Posterior vena cava (tissue), 2 donors: ENCODE measurements around the gene PDPR. TPM values are rescaled to one million over a fixed set of nuclear protein-coding genes. Genes with fewer than 3 reads are reported as not detected.
"Not testable (repeated sequence)": the region's sequence is repeated elsewhere in the genome, so short reads cannot be mapped to it uniquely, and the experiment has no call there.

Experiments used
- DNase-seq: peaks from one replicate; pipeline ENCODE4 v3.0.0-alpha.2; 2020; ENCODE audit warnings: low spot score
- intact Hi-C, 2 donors: fragments of 100-400 bp; cut with DNase I; formaldehyde crosslinking; loops; one replicate each; pipeline versions ENCODE4 v1.14.1 to v1.14.2; 2022 to 2023
- total RNA-seq, 2 donors: library from RNA; stranded (reverse); fragmentation: NEBNext Ultra II Directional; extraction: Animal tissue kit (Norgen Biotek cat#: 25700); gene quantifications; one replicate each; pipeline ENCODE4 v1.2.1, GENCODE V29; 2021
- donor health status: DM: yes; HTN: yes; CAD: no.
- donor health status: DM: yes; HTN: yes; CAD: no.

Gene PDPR
- total RNA-seq, 2 donors from 2014 or later, result 26.0 to 28.8 TPM

DNA sequence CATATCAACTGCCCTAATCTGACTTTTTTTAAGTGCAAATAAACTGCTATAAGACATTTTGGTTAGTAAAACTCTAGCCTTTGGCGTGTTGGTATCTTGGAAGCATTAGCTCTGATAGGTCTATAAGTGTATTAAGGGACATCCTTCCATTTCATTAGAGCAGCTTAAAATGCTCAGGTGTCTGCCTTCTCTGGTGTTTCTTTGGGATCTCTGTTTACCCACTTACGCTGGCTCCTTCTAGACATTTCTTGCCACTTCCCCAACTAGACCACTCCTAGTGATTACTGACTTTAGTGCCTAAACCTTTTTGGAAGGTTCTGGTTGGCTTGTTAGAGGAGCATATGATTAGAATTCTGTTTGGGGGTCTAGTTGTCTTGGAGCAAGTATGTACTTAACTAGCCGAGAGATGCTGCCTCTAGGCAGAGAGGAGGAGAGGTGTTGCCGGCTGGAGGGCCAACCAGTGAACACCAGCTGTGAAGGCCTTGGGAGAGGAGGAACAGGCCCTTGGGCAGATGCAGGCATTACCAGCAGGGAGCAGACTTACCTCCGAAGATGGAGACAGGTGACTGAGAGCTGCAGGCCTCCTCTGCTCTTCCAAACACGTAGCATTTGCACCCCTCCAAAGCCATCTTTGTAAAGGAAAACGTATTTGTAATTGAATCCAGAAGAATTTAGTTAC lies 44.3 kb downstream of the PDPR start:
- intact Hi-C loops, result no loop called here
- DNase-seq, result peak; percentile 82

DNA sequence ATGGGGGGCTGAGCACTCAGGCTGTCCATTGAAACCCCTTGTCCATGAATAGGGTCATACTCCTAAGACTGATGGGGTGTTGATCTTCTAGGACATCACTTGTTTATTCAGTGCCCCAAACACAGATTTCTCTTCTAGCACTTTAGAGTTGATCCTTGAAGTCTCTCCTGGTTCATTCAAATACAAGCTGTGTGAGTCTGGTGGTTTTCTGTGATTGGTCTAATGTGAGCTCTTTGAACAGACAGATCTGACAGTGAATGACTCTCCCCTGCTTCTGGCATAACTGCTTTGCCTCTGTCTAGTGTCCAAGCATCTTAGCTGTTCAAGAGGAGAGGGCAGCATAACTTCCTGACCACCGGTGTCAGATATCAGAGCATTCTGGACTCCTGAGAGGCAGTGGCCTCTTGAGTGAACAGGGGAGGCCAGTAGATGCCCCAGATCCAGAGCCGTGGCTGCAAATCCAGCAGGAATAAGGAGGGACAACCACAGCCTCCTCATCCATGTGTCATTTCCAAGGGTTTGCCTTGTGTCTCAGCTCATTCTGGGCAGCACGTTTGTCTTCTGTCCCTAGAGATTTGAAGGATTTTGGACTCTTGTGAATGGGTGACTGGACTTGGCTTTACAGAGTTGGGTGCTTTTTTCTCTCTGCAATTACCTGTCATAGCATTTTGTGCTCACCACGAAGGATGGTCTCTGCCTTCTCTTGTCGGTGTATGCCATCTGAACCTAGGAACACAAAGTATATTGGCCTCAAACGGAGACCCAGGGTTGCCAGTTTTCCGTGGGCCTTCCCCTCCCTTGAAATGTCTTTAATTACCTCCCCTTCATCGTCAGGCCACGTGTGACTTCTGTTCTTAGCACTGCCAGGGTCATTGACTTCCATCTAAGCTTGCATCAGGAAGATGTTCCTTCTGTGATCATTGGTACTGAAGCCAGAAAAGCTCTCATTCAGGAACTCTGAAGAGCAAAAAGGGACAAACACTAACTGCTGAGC lies 45.5 kb downstream of the PDPR start:
- intact Hi-C loops, result no loop called here
- DNase-seq, result peak; percentile 68

- peak; percentile 75 for DNase-seq
Measured at GRCh38 chr16:70160388-70160787, 46.3 kb downstream of the PDPR start.

DNA sequence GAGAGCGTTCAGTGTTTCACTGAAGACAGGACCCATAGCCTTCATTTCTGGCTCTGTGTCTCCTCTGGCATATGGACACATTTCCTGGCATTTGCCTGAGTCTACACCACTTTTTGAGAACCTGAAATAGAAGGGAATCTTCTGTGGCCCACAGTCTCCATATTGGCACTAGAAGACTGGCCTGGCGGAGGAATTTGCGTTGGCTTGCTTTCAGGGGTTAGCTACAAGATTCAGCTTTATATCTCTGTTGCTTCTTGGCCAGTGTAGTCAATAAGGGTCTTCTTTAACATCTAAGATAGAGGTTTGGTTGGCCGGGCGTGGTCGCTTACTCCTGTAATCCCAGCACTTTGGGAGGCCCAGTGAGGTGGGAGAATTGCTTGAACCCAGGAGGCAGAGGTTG lies 46.7 kb downstream of the PDPR start:
- peak; percentile 76 for DNase-seq
- intact Hi-C loops, result no loop called here

More at GRCh38 chr16:70160388-70160787, 46.3 kb downstream of the PDPR start:
- intact Hi-C loops, result no loop called here

DNA sequence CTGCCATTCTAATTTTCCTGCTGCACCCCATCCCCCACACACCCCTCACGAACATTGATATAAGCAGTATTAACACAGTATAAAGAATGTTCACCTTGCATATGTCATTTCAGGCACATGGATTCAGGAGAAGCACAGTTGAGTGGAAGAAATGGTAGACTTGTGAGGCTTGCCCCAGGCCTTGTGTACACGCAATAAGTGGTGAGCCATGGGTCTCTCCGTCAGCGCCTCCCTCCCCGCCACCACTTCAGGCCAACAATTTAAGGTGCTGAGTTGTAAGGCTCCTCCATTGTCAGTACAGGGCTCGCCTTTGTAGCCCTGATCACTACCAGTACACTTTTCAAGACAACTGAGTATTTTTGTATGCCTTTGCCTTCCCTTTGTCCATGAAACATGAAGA lies 47.2 kb downstream of the PDPR start:
- intact Hi-C loops, result no loop called here
- no peak for DNase-seq

- intact Hi-C loops, result no loop called here
- peak; percentile 72 for DNase-seq
Measured at GRCh38 chr16:70162041-70162451, 47.9 kb downstream of the PDPR start.

- intact Hi-C loops, result no loop called here
Measured at GRCh38 chr16:70163596-70163995, 49.5 kb downstream of the PDPR start.

DNA sequence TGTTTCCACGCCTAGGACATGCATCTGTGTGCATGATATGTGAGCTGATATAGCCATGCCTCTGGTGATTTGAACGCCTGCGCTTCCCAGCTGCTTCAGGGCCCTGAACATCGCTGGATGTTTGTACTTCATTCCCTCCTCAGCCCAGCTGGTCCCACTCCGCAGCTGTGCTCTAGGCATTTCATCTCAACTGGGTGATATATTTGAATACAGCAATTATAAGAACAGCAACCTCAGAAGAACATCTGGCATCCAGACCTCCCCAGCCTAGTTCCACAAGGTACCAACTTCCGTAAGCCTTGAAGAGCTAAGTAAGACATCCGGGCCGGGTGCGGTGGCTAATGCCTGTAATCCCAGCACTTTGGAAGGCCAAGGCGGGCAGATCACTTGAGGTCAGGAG lies 52.6 kb downstream of the PDPR start:
- intact Hi-C loops, DNase-seq: not testable (repeated sequence)

More at GRCh38 chr16:70163596-70163995, 49.5 kb downstream of the PDPR start:
- peak; percentile 80 for DNase-seq

GRCh38 chr16:70173212-70173837 lies 59.2 kb downstream of the PDPR start, which contains the start of gene CLEC18C:
CLEC18C (plus strand) TSS chr16:70173787; CDS start chr16:70174279, 492 bp downstream.
- intact Hi-C loops, DNase-seq: not testable (repeated sequence)

- intact Hi-C loops, result not testable (repeated sequence)
Measured at GRCh38 chr16:70173916-70174315, 59.8 kb downstream of the PDPR start.

DNA sequence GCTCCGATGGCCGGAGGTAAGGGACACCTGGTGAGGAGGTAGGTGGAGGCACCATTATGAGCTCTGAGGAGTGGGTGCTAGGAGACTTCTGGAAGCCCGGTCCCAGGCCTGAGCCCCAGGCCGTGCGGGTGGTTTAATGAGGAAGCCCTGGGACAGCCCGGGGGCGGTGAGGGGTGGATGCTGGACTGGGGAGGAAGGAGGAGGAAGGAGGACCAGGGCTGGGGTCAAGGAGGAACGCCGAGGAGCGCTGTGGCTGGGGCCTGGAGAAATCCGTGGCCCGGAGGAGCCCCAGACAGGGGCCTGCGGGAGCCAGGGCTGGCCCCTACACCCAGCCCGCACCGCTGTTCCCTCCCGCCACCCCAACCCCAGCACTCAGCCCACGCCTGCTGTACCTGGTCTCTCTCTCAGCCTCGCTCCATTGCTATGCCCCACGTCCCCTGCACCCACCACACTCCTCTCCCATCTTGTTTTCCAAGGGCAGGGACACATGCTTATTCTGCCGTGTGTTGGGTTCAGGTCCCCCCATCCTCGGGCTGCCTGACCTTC lies 60.3 kb downstream of the PDPR start:
- intact Hi-C loops, DNase-seq: not testable (repeated sequence)

More at GRCh38 chr16:70173916-70174315, 59.8 kb downstream of the PDPR start:
- DNase-seq, result not testable (repeated sequence)

GRCh38 chr16:70187858-70188607 lies 73.9 kb downstream of the PDPR start:
- intact Hi-C loops, DNase-seq: not testable (repeated sequence)

DNA sequence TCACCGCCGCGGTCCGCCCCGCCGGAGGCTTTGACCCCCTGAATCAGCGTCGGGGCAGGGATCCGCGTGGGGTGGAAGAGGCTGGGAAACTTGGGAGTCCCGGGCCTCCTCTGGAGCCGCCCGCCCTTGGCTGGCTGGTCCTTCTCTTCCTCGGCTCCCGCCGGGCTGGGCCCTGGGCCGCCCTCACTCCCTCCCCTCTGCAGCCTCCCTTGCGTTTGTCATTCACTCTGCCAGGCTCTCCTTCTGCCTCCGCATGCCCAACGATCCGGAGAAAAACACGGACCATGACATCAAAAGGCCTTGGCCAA lies 74.4 kb downstream of the PDPR start:
- DNase-seq, intact Hi-C loops: not testable (repeated sequence)

- intact Hi-C loops, DNase-seq: not testable (repeated sequence)
Measured at GRCh38 chr16:70190574-70190973, 76.4 kb downstream of the PDPR start.

- intact Hi-C loops, DNase-seq: not testable (repeated sequence)
Measured at GRCh38 chr16:70196683-70197300, 82.7 kb downstream of the PDPR start.

GRCh38 chr16:70197611-70198010 lies 83.5 kb downstream of the PDPR start:
- DNase-seq, intact Hi-C loops: not testable (repeated sequence)

DNA sequence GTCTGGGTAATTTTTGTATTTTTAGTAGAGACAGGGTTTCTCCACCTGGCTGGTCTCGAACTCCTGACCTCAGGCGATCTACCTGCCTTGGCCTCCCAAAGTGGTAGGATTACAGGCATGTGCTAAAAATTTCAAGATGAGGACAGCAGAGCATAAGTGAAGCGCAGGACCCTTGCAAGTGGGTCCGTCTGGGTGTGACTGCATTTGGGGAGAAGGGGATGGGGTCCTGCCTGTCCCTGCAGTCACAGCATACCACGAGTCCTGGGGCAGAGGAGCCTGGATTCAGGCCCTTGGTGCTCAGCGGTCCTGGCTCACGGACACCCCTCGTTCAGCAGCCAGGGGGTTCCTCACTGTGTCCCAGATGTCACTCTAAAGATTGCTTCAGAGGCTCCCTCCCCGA lies 84.1 kb downstream of the PDPR start:
- intact Hi-C loops, DNase-seq: not testable (repeated sequence)

DNA sequence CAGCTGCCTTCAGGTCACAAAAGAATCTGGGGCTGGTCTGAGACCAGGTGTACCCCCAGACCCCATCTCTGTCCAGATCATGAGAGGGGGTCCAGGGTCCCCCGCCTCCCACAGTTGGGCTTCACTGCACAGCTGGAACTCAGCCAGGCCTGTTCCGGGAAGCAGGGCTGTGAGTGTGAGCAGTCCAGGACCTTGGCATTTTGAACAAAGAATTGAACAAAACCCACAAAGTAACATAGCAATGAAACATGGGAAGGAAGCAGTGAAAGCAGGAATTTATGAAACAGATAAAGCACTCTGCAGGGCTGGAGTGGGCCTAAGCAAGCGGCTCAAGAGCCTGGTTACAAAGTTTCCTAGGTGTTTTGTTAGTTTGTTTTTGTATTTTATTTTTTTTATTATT lies 84.5 kb downstream of the PDPR start:
- intact Hi-C loops, DNase-seq: not testable (repeated sequence)
